Fibroblast of lung (primary cell): ENCODE data around the gene SLC22A7.

Experiments
- EZH2 ChIP-seq: IDR thresholded peaks from 2 replicates; pipeline ENCODE4 v1.5.1; 2012; ENCODE audit warnings: low read length, control low read depth, mild to moderate bottlenecking; ENCODE audit errors: missing control alignments
- TF ChIP-seq, protein P1 (sequence below), 2 donors: IDR thresholded peaks in 1 of 2; conservative IDR thresholded peaks in 1 of 2; 1 replicate in 1 of 2; 2 replicates in 1 of 2; pipeline ENCODE4 v1.5.1; 2011 to 2012; ENCODE audit warnings: low read length in 2 of 2, control low read depth in 1 of 2, inconsistent platforms in 1 of 2, low read depth in 1 of 2, mild to moderate bottlenecking in 1 of 2

GRCh38 chr6:43292341-43292740 is 5.7 kb upstream of the SLC22A7 start:
- TF ChIP-seq, protein P1, sequence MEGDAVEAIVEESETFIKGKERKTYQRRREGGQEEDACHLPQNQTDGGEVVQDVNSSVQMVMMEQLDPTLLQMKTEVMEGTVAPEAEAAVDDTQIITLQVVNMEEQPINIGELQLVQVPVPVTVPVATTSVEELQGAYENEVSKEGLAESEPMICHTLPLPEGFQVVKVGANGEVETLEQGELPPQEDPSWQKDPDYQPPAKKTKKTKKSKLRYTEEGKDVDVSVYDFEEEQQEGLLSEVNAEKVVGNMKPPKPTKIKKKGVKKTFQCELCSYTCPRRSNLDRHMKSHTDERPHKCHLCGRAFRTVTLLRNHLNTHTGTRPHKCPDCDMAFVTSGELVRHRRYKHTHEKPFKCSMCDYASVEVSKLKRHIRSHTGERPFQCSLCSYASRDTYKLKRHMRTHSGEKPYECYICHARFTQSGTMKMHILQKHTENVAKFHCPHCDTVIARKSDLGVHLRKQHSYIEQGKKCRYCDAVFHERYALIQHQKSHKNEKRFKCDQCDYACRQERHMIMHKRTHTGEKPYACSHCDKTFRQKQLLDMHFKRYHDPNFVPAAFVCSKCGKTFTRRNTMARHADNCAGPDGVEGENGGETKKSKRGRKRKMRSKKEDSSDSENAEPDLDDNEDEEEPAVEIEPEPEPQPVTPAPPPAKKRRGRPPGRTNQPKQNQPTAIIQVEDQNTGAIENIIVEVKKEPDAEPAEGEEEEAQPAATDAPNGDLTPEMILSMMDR (conservative IDR thresholded peaks at IDR 0.05 in 1 of 2, IDR thresholded peaks at IDR 0.05 in 1 of 2; ENCODE audit: low read depth in 1 of 2, low read length in 2 of 2) = no peak
- TF ChIP-seq EZH2 = no peak
